ENCODE results near the gene BLNK. TPM values are rescaled to one million over a fixed set of nuclear protein-coding genes. Genes with fewer than 3 reads are reported as not detected.

Gene BLNK
- total and polyA plus RNA-seq, 9 of the 15 experiments (the other 6 are each of a cell fraction or from before 2014, with no cell fraction given): not detected

DNA sequence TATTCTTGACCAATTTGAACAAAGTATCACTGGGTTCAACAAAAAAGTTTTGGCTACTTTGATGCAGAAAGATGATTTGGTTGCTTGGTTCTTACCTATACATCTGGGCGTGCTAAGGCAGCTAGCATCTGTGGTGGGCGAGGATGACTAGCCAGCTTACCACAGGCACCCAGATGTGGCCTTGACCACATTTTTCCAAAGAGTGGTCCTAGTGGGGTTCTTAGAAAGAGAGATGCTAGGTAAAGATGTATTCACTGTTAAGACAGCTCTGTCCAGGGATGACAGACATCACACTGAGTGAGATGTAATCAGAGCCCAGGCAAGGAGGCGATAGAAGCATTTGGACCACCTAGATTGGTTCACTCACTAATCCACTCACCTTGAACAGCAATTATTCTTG is 33.6 kb upstream of the BLNK start:
- POLR2A ChIA-PET: no interaction called here
- Histone ChIP-seq H4K20me1 (replicated peaks; ENCODE audit: control insufficient read depth, insufficient read depth, low read length) (no peaks in the 10 kb centered on the region), H3K79me2 (ENCODE audit: control insufficient read depth, insufficient read depth, low read length) (no peaks in the 10 kb centered on the region), H3K36me3 (ENCODE audit: control insufficient read depth, insufficient read depth, low read length) (no peaks in the 10 kb centered on the region), H3K27me3 (ENCODE audit: control insufficient read depth in 2 of 2, insufficient read depth in 2 of 2, low read length in 2 of 2) (peaks cover 0 to 8% of the 10 kb centered on the region in 2 experiments; a peak in 4 of 5 replicates), H2AFZ (ENCODE audit: low read depth, low read length) (no peak overlapping the region), H3K27ac (ENCODE audit: extremely low read depth, low read depth, low read length) (no peak overlapping the region), H3K4me2 (ENCODE audit: insufficient read depth, low read length) (no peak overlapping the region), H3K9ac (ENCODE audit: insufficient read depth in 1 of 2, low read depth in 2 of 2, low read length in 2 of 2) (no peak overlapping the region), H3K4me1 (replicated peaks in 1 of 2; ENCODE audit: control insufficient read depth in 2 of 2, insufficient read depth in 2 of 2, low read length in 2 of 2) (no peaks in the 10 kb centered on the region), H3K9me1 (ENCODE audit: control insufficient read depth, insufficient read depth, low read length) (no peaks in the 10 kb centered on the region), H3K9me3 (replicated peaks; ENCODE audit: control insufficient read depth, insufficient read depth, low read depth, low read length) (no peaks in the 10 kb centered on the region), H3K4me3 (no peak overlapping the region)
- no TSS peak for BruUV-seq (replicated peaks)
- in situ Hi-C loops (cut with MboI) (no loop called here), intact Hi-C loops (cut with micrococcal nuclease) (no loop called here)
- no peak for DNase-seq (ENCODE audit: extremely low read depth in 1 of 4, low spot score in 3 of 4)
- no peak for ATAC-seq
- no peak for FAIRE-seq
- CTCF ChIA-PET (ENCODE audit: low intra/inter-chr PET ratio): no interaction called here
- TF ChIP-seq HLTF (IDR thresholded peaks at IDR 0.05) (no peak), GATA2 (CRISPR knock-in tag; IDR thresholded peaks at IDR 0.05) (no peak), ILK (tag; IDR thresholded peaks at IDR 0.05; ENCODE audit: borderline replicate concordance, low read depth) (no peak), NCOR1 (IDR thresholded peaks at IDR 0.05) (no peak), TRIM24 (IDR thresholded peaks at IDR 0.05) (no peak), ZNF354B (CRISPR knock-in tag; IDR thresholded peaks at IDR 0.05) (no peak)
- TF ChIP-seq, protein P1, sequence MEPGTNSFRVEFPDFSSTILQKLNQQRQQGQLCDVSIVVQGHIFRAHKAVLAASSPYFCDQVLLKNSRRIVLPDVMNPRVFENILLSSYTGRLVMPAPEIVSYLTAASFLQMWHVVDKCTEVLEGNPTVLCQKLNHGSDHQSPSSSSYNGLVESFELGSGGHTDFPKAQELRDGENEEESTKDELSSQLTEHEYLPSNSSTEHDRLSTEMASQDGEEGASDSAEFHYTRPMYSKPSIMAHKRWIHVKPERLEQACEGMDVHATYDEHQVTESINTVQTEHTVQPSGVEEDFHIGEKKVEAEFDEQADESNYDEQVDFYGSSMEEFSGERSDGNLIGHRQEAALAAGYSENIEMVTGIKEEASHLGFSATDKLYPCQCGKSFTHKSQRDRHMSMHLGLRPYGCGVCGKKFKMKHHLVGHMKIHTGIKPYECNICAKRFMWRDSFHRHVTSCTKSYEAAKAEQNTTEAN (CRISPR knock-in tag; IDR thresholded peaks at IDR 0.05): no peak
- TF ChIP-seq, protein P2, sequence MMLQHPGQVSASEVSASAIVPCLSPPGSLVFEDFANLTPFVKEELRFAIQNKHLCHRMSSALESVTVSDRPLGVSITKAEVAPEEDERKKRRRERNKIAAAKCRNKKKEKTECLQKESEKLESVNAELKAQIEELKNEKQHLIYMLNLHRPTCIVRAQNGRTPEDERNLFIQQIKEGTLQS (IDR thresholded peaks at IDR 0.05): no peak
- TF ChIP-seq, protein P2 (CRISPR knock-in tag; conservative IDR thresholded peaks at IDR 0.05): no peak
- 0% methylated on average over 3 of the region's 3 CpGs for WGBS (ENCODE audit: insufficient coverage, low coverage, missing lambda C conversion rate)

Measured in K562 (cell line).